Esophagus squamous epithelium (tissue), 4 donors: ENCODE data around the gene VSTM4.

Experiments used
- POLR2A ChIP-seq, 4 donors: fragments of 450-650 bp; IDR thresholded peaks; one replicate each; pipeline ENCODE4 v1.6.1; 2017; ENCODE audit warnings: antibody characterized with exemption in 4 of 4, mild to moderate bottlenecking in 4 of 4, moderate library complexity in 3 of 4
- TF ChIP-seq, protein P1 (sequence below), 6 experiments: fragments of 450-650 bp in 4 of 6; fragments of 200-600 bp in 2 of 6; sonication (generic) in 2 of 6; IDR thresholded peaks; one replicate each; pipeline ENCODE4 v1.5.1; 2016 to 2019; ENCODE audit warnings: antibody characterized with exemption in 6 of 6, mild to moderate bottlenecking in 4 of 6, moderate library complexity in 4 of 6

DNA sequence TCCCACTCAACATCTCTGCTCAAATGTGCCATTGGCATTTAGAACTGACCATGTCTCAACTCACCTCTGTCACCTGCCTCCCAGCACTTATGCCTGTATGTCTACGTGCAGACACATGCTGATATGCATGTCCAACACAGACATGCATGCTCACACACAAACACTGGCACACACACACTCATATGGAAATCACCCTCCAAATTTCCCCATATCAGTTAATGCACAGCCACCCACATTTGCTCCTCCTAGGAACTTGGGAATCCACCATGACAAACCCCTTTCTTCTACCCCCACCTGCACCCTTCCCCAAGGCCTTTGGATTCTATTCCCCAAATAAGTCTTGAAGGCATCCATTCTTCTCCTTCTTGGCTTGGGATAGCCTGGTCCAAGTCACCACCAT lies 14.1 kb upstream of the VSTM4 start:
- TF ChIP-seq POLR2A (IDR thresholded peaks at IDR 0.05), result no peak
- TF ChIP-seq, protein P1, sequence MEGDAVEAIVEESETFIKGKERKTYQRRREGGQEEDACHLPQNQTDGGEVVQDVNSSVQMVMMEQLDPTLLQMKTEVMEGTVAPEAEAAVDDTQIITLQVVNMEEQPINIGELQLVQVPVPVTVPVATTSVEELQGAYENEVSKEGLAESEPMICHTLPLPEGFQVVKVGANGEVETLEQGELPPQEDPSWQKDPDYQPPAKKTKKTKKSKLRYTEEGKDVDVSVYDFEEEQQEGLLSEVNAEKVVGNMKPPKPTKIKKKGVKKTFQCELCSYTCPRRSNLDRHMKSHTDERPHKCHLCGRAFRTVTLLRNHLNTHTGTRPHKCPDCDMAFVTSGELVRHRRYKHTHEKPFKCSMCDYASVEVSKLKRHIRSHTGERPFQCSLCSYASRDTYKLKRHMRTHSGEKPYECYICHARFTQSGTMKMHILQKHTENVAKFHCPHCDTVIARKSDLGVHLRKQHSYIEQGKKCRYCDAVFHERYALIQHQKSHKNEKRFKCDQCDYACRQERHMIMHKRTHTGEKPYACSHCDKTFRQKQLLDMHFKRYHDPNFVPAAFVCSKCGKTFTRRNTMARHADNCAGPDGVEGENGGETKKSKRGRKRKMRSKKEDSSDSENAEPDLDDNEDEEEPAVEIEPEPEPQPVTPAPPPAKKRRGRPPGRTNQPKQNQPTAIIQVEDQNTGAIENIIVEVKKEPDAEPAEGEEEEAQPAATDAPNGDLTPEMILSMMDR (IDR thresholded peaks at IDR 0.05), result no peak
